Caco-2 (cell line): ENCODE results near the gene NUP35. TPM values are rescaled to one million over a fixed set of nuclear protein-coding genes. Genes with fewer than 3 reads are reported as not detected.

Experiments used
- BruUV-seq: library from RNA; stranded (reverse); fragments of 400-500 nt; replicated peaks from 2 replicates; lab custom pipeline; 2021; lab: Mats Ljungman, UMichigan
- CTCF ChIA-PET: fragments of 300-600 bp; sonication (Branson Sonifier 250); formaldehyde crosslinking; loops from one replicate; lab custom pipeline; 2022; ENCODE audit warnings: antibody characterized with exemption; lab: Charles Lee
- POLR2A ChIA-PET: fragments of 300-600 bp; sonication (Branson Sonifier 250); formaldehyde crosslinking; loops from one replicate; lab custom pipeline; 2022; ENCODE audit warnings: antibody characterized with exemption; lab: Charles Lee
- DNase-seq, 2 experiments: peaks; one replicate each; pipeline versions ENCODE4 v3.0.0 to v3.0.0-alpha.2; 2020 to 2022
- H3K27me3 ChIP-seq: replicated peaks from 2 replicates; pipeline ENCODE4 v1.6.0; 2011; ENCODE audit warnings: low read length; ENCODE audit not compliant: control insufficient read depth, insufficient read depth
- H3K36me3 ChIP-seq: 2 replicates; pipeline ENCODE4 v1.5.1; 2011; ENCODE audit warnings: low read length; ENCODE audit not compliant: control insufficient read depth, insufficient read depth
- H3K4me1 ChIP-seq: fragments of 250-450 bp; sonication (Bioruptor Pico); 2 replicates; pipeline ENCODE4 v1.5.1; 2020; ENCODE audit warnings: mild to moderate bottlenecking
- H3K4me3 ChIP-seq: 2 replicates; pipeline ENCODE4 v1.5.1; 2011; ENCODE audit warnings: low read depth, mild to moderate bottlenecking, control low read depth, low read length
- H3K9me3 ChIP-seq: fragments of 250-450 bp; sonication (Bioruptor Pico); 2 replicates; pipeline ENCODE4 v1.5.1; 2020; ENCODE audit warnings: mild to moderate bottlenecking, moderate library complexity
- H3K27ac Mint-ChIP-seq: one replicate; pipeline ENCODE4 v1.8.0; 2022; ENCODE audit warnings: mixed read lengths; ENCODE audit not compliant: unreplicated experiment
- H3K27me3 Mint-ChIP-seq: one replicate; pipeline ENCODE4 v1.8.0; 2022; ENCODE audit warnings: mixed read lengths; ENCODE audit not compliant: insufficient read depth, unreplicated experiment
- H3K36me3 Mint-ChIP-seq: one replicate; pipeline ENCODE4 v1.8.0; 2022; ENCODE audit warnings: mild to moderate bottlenecking, mixed read lengths; ENCODE audit not compliant: insufficient read depth, unreplicated experiment
- H3K4me1 Mint-ChIP-seq: one replicate; pipeline ENCODE4 v1.8.0; 2022; ENCODE audit warnings: low read depth, mixed read lengths; ENCODE audit not compliant: unreplicated experiment
- H3K4me3 Mint-ChIP-seq: one replicate; pipeline ENCODE4 v1.8.0; 2022; ENCODE audit warnings: mild to moderate bottlenecking, moderate library complexity, mixed read lengths; ENCODE audit not compliant: unreplicated experiment
- H3K9me3 Mint-ChIP-seq: one replicate; pipeline ENCODE4 v1.8.0; 2022; ENCODE audit warnings: mixed read lengths; ENCODE audit not compliant: unreplicated experiment
- intact Hi-C: fragments of 100-400 bp; cut with micrococcal nuclease; formaldehyde crosslinking; loops from one replicate; pipeline ENCODE4 v1.10.0; 2022; ENCODE audit not compliant: unreplicated experiment
- total RNA-seq: library from RNA; stranded (reverse); gene quantifications from 2 replicates; pipeline ENCODE4 v1.2.3, GENCODE V29; 2022
- TF ChIP-seq, protein P1 (sequence below), 2 experiments: fragments of 200-600 bp in 1 of 2; IDR thresholded peaks; 1 replicate in 1 of 2; 2 replicates in 1 of 2; pipeline versions ENCODE4 v1.5.1 to v1.8.0; 2011 to 2022; ENCODE audit warnings: antibody characterized with exemption in 1 of 2, control low read depth in 1 of 2, inconsistent platforms in 1 of 2, low read depth in 1 of 2, low read length in 1 of 2, mild to moderate bottlenecking in 1 of 2, moderate library complexity in 1 of 2; ENCODE audit not compliant: insufficient read depth in 1 of 2, severe bottlenecking in 1 of 2, unreplicated experiment in 1 of 2

The NUP35 gene
- total RNA-seq, 1 experiment from 2014 or later = 34.7 TPM

DNA sequence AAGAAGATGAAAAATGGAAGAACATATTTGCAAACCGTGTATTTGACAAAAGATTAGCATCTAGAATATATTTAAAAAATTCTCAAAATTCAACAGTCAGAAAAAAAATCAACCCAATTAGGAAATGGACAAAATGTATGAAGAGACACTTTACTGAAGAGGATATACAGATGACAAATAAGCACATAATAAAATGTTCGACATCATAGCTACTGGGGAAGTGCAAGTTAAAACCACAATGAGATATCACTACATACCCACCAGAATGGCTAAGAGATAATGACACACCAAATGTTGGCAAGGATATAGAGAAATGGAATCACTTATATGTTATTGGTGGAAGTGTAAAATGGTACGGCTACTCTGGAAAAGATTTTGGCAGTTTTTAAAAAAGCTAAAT, 11.7 kb upstream of the NUP35 start:
- TF ChIP-seq, protein P1, sequence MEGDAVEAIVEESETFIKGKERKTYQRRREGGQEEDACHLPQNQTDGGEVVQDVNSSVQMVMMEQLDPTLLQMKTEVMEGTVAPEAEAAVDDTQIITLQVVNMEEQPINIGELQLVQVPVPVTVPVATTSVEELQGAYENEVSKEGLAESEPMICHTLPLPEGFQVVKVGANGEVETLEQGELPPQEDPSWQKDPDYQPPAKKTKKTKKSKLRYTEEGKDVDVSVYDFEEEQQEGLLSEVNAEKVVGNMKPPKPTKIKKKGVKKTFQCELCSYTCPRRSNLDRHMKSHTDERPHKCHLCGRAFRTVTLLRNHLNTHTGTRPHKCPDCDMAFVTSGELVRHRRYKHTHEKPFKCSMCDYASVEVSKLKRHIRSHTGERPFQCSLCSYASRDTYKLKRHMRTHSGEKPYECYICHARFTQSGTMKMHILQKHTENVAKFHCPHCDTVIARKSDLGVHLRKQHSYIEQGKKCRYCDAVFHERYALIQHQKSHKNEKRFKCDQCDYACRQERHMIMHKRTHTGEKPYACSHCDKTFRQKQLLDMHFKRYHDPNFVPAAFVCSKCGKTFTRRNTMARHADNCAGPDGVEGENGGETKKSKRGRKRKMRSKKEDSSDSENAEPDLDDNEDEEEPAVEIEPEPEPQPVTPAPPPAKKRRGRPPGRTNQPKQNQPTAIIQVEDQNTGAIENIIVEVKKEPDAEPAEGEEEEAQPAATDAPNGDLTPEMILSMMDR (IDR thresholded peaks at IDR 0.05; ENCODE audit: insufficient read depth in 1 of 2, low read depth in 1 of 2, low read length in 1 of 2, severe bottlenecking in 1 of 2, unreplicated experiment in 1 of 2) = no peak
- H3K27me3 Mint-ChIP-seq = no peaks in the 10 kb centered on the region
- Histone ChIP-seq H3K4me3 (no peak overlapping the region), H3K9me3 (no peaks in the 10 kb centered on the region), H3K4me1 (no peaks in the 10 kb centered on the region), H3K27me3 (no peaks in the 10 kb centered on the region), H3K36me3 (no peaks in the 10 kb centered on the region)
- CTCF ChIA-PET = no interaction called here
- POLR2A ChIA-PET = no interaction called here
- no peak overlapping the region for H3K4me3 Mint-ChIP-seq
- no peaks in the 10 kb centered on the region for H3K36me3 Mint-ChIP-seq
- H3K9me3 Mint-ChIP-seq = no peaks in the 10 kb centered on the region
- H3K27ac Mint-ChIP-seq = no peak overlapping the region
- no peak for DNase-seq
- BruUV-seq = no TSS peak
- intact Hi-C loops = no loop called here
- no peaks in the 10 kb centered on the region for H3K4me1 Mint-ChIP-seq

DNA sequence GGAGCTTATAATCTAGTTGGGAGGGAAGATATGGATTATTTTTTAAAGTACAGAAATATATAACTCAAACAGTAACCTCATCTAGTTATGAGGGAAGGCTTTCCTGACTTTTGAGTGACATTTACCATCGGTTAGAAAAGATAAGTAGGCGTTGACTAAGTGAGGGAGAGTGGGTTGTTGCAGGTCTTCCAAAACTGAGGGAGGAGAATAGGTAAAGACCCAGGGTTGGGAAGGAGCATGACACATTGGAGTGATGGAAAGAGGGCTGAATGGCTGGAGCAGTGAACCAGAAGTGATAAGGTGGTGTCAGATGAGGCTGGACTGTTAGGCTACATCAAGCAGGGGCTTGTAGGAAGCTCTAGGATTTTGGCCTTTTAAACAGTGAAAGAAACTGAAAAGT, 10.6 kb upstream of the NUP35 start:
- TF ChIP-seq, protein P1 (IDR thresholded peaks at IDR 0.05; ENCODE audit: insufficient read depth in 1 of 2, low read depth in 1 of 2, low read length in 1 of 2, severe bottlenecking in 1 of 2, unreplicated experiment in 1 of 2) = no peak
- Mint-ChIP-seq H3K27me3 (no peaks in the 10 kb centered on the region), H3K36me3 (no peaks in the 10 kb centered on the region), H3K27ac (no peak overlapping the region), H3K9me3 (no peaks in the 10 kb centered on the region), H3K4me1 (no peaks in the 10 kb centered on the region), H3K4me3 (no peak overlapping the region)
- intact Hi-C loops = no loop called here
- BruUV-seq = no TSS peak
- Histone ChIP-seq H3K4me3 (no peak overlapping the region), H3K4me1 (no peaks in the 10 kb centered on the region), H3K36me3 (no peaks in the 10 kb centered on the region), H3K9me3 (no peaks in the 10 kb centered on the region), H3K27me3 (no peaks in the 10 kb centered on the region)
- ChIA-PET POLR2A (no interaction called here), CTCF (no interaction called here)
- no peak for DNase-seq

- no peaks in the 10 kb centered on the region for H3K4me1 ChIP-seq
- intact Hi-C loops = no loop called here
- no peak overlapping the region for H3K4me3 ChIP-seq
- Mint-ChIP-seq H3K9me3 (no peaks in the 10 kb centered on the region), H3K27me3 (no peaks in the 10 kb centered on the region), H3K4me3 (no peak overlapping the region), H3K4me1 (no peaks in the 10 kb centered on the region), H3K27ac (no peak overlapping the region), H3K36me3 (no peaks in the 10 kb centered on the region)
- CTCF ChIA-PET = no interaction called here
- BruUV-seq = no TSS peak
- H3K9me3 ChIP-seq = no peaks in the 10 kb centered on the region
- no peaks in the 10 kb centered on the region for H3K27me3 ChIP-seq
- H3K36me3 ChIP-seq = no peaks in the 10 kb centered on the region
- TF ChIP-seq, protein P1 (IDR thresholded peaks at IDR 0.05; ENCODE audit: insufficient read depth in 1 of 2, low read depth in 1 of 2, low read length in 1 of 2, severe bottlenecking in 1 of 2, unreplicated experiment in 1 of 2) = no peak
- POLR2A ChIA-PET = no interaction called here
- no peak for DNase-seq
These were observed 7.0 kb upstream of the NUP35 start for GRCh38 chr2:183117226-183117625.
